Fibroblast of villous mesenchyme (primary cell): ENCODE results near the gene GNA15. TPM values are rescaled to one million over a fixed set of nuclear protein-coding genes. Genes with fewer than 3 reads are reported as not detected.
A peak's percentile ranks its signal among the peaks of the same experiment; 100 is the strongest.

Source experiments
- DNase-seq: peaks from one replicate; pipeline ENCODE4 v3.0.0-alpha.2; 2010; ENCODE audit warnings: low read depth
- H3K4me3 ChIP-seq: 2 replicates; pipeline ENCODE4 v1.5.1; 2011; ENCODE audit warnings: low read depth, mild to moderate bottlenecking, low read length
- CTCF ChIP-seq: IDR thresholded peaks from 2 replicates; pipeline ENCODE4 v1.5.1; 2012; ENCODE audit warnings: low read depth, mild to moderate bottlenecking, low read length; ENCODE audit not compliant: insufficient read depth
- total RNA-seq: library from RNA; depleted of rRNA; stranded (reverse); fragments of >200 nt; gene quantifications from 2 replicates; pipeline ENCODE4 v1.2.3, GENCODE V29; 2012

Gene GNA15
- total RNA-seq, 1 donor: under 0.01 TPM

- no peak for TF ChIP-seq CTCF
- DNase-seq: peak; percentile 99
- H3K4me3 ChIP-seq: peak overlapping the region; percentile 14
These were observed 19.3 kb downstream of the GNA15 start for GRCh38 chr19:3154957-3155736.

- no peak for DNase-seq
- TF ChIP-seq CTCF: no peak
- H3K4me3 ChIP-seq: no peak overlapping the region
These were observed 21.4 kb downstream of the GNA15 start for GRCh38 chr19:3157096-3157845.

GRCh38 chr19:3159565-3159964 lies 23.7 kb downstream of the GNA15 start:
- no peak overlapping the region for H3K4me3 ChIP-seq
- TF ChIP-seq CTCF: no peak
- DNase-seq: no peak

- no peak for TF ChIP-seq CTCF
- H3K4me3 ChIP-seq: no peak overlapping the region
- no peak for DNase-seq
These were observed 24.4 kb downstream of the GNA15 start for GRCh38 chr19:3160219-3160618.

GRCh38 chr19:3161453-3161852 lies 25.6 kb downstream of the GNA15 start:
- no peak overlapping the region for H3K4me3 ChIP-seq

More at GRCh38 chr19:3161453-3161852, 25.6 kb downstream of the GNA15 start:
- no peak for TF ChIP-seq CTCF
- DNase-seq: peak; percentile 30
